ENCODE measurements around the gene SRRM4. TPM values are rescaled to one million over a fixed set of nuclear protein-coding genes. Genes with fewer than 3 reads are reported as not detected.

Gene SRRM4
- total RNA-seq, 4 donors from 2014 or later: not detected

- TF ChIP-seq, protein P1, sequence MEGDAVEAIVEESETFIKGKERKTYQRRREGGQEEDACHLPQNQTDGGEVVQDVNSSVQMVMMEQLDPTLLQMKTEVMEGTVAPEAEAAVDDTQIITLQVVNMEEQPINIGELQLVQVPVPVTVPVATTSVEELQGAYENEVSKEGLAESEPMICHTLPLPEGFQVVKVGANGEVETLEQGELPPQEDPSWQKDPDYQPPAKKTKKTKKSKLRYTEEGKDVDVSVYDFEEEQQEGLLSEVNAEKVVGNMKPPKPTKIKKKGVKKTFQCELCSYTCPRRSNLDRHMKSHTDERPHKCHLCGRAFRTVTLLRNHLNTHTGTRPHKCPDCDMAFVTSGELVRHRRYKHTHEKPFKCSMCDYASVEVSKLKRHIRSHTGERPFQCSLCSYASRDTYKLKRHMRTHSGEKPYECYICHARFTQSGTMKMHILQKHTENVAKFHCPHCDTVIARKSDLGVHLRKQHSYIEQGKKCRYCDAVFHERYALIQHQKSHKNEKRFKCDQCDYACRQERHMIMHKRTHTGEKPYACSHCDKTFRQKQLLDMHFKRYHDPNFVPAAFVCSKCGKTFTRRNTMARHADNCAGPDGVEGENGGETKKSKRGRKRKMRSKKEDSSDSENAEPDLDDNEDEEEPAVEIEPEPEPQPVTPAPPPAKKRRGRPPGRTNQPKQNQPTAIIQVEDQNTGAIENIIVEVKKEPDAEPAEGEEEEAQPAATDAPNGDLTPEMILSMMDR (IDR thresholded peaks at IDR 0.05): no peak
- DNase-seq (ENCODE audit: low spot score) (no peak), ATAC-seq (ENCODE audit: low FRiP score) (no peak)
These were observed 27.4 kb downstream of the SRRM4 start for GRCh38 chr12:119008691-119009221.

DNA sequence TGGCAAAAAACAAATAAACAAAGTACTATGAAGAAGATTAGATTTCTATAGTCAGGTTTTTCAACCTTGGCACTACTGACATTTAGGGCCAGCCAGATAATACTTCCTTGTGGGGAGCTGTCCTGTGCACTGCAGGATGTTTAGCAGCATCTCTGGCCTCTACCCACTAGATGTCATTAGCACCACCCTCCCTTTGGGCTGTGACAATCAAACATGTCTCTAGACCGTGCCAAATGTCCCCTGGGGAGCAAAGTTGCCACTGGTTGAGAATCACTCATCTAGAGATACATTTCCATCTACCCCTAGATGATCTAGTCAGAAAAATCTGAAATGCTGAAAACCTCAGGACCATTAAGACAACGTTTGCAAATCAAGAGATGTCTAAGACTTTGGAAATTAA is 29.9 kb downstream of the SRRM4 start:
- DNase-seq (ENCODE audit: low spot score) (no peak), ATAC-seq (ENCODE audit: low FRiP score) (no peak)
- TF ChIP-seq, protein P1 (IDR thresholded peaks at IDR 0.05): no peak

DNA sequence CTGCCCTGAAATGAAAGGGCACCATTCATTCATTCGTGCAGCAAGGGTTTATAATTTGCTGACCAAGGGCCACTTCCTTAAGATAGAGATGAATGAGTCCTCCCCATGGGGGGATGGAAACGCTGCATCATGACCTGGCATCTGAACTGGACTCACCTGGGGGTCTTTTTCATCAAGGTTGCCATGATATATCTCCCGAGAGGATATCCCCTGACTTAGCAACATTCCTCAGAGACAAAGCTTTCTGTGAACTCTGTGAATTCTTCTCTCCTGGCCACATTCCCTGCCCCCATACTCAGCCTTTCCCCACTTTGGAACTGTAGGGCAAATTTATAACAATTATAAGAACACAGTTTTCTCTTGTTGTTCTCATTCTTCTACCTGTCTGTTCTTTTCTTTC is 30.8 kb downstream of the SRRM4 start:
- no peak for ATAC-seq (ENCODE audit: low FRiP score)
- DNase-seq (ENCODE audit: low spot score): no peak
- TF ChIP-seq, protein P1 (IDR thresholded peaks at IDR 0.05): no peak

- DNase-seq (ENCODE audit: low spot score) (no peak), ATAC-seq (ENCODE audit: low FRiP score) (no peak)
- TF ChIP-seq, protein P1 (IDR thresholded peaks at IDR 0.05): no peak
These were observed 31.7 kb downstream of the SRRM4 start for GRCh38 chr12:119013023-119013422.

- DNase-seq (ENCODE audit: low spot score) (no peak), ATAC-seq (ENCODE audit: low FRiP score) (no peak)
- TF ChIP-seq, protein P1 (IDR thresholded peaks at IDR 0.05): no peak
These were observed 33.0 kb downstream of the SRRM4 start for GRCh38 chr12:119014368-119014767.

DNA sequence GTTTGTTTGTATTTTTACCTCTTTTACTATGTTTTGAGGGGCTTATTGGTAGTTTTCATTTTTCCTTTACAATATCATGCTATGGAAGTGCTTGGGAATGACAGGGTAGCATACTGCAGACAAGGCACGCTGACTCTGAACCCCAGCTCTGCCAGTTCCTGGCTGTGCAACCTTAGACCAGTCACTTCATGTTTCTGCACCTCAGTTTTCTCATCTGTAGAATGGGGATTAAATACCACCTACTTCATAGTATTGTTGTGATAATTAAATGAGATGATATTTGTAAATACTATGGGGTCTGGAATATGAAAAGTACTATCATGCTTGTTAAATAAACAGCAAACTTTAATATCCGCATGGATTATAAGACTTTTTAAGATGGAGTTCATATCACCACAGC is 35.4 kb downstream of the SRRM4 start:
- DNase-seq (ENCODE audit: low spot score) (no peak), ATAC-seq (ENCODE audit: low FRiP score) (no peak)
- TF ChIP-seq, protein P1 (IDR thresholded peaks at IDR 0.05): no peak

GRCh38 chr12:119019166-119019565 is 37.8 kb downstream of the SRRM4 start:
- ATAC-seq (ENCODE audit: low FRiP score) (no peak), DNase-seq (ENCODE audit: low spot score) (no peak)
- TF ChIP-seq, protein P1 (IDR thresholded peaks at IDR 0.05): no peak
